NCI-H526 treated with DMSO at 0.1 percent for 48 hours (cell line): Measurements from ENCODE around the gene ZNF135.

Source experiments
- DNase-seq: peaks from one replicate; lab custom pipeline; 2025; lab: John Stamatoyannopoulos, UW

The ZNF135 gene

DNA sequence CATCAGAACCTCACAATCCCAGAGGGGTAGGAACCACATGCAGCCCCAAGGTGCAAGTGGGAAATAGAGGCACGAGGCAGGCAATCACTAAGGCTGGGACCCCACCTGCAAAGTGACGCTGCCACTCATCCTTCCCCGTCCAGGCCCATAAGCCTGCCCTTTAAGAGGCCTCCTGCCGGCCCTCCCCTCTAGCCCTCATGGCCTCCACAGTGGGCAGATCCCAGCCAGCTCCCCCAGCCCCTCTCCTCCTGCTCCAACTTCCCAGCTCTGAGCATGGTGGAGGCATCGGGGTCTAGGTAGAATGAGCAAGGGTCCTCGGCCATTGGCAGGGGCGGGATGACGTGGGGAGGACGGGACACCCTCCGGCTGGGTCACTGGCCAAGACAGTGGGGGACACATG lies 36.2 kb downstream of the ZNF135 start:
- no peak for DNase-seq

DNA sequence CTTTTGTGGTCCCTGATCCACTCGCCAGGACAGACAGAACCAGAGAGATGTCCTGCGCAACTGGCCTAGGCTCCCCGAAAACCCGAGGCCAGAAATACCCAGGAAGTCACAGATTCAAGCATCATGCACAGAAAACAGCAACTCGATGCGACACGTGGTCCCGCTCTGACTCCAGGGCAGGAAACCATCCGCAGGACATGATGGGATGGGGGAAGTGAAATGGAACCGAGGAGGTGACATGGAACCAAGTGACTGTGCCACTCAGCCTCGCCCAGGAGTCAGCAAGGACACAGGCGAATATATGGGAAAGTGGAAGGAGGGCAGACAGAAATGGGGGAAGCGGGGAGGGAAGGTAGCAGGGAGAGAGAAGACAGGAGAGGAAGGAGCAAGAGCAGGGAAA lies 37.8 kb downstream of the ZNF135 start:
- no peak for DNase-seq

DNA sequence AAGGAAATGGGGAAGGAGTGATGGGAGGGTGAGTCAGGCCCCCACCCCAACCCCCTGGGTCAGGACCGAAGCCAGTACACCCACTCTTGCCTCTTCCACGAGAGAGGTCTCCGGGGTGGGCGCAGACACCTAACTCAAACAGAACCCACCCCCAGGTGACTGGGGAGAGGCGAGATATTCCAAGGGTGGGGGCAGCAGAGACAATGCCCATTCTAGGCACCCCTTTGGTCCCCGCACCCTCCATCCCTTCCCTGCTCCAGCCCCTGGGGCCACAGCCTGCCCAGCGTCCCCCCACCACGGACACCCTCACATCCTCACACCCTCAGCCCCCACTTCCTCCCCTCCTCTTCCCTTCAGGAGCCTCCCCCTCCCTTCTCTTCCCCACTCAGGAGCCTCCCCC lies 38.3 kb downstream of the ZNF135 start:
- no peak for DNase-seq

DNA sequence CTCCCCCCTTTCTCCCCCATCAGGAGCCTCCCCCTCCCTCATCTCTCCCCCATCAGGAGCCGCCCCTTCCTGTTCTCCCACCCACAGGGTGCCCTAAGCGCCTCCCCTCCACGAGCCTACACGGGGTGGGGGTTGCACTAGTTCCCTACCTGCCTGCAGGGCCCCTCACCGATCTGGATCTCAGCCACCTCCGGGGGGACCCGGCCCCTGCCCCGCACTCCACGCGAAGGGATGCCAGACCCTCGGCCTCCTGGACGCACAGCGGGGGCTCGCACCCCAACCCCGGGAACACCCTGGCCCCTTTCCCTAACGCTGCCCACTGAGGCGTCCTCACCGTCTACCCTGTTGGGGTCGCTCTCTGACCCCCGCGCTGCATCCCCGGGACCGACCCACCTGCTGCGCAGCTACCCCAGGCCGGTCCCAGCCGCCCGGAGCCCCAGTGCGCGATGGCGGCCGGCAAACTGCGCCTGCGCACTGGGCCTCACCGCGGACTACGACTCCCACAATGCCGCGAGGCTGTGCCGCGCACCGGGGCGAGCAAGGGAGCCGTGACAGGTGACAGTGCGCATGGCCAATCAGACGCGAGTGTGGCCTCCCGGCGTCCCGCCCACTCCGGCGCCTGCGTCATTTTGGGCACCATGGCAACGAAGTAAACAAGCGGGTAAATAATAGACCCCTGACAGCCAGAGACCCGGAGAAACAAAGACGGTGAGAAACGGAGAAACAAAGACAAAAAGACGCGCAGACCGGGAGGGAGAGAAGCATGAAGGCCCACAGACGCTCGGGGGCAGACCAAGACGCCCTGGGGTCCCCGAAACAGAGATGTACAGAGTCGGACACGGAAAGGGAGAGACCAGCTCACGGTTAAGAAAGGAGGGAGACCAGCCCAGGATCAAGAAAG lies 38.9 kb downstream of the ZNF135 start, which contains the start of gene ZSCAN18:
ZSCAN18 (minus strand) TSS at position 451 of the 901 bp plus-strand sequence. CDS start 7,964 bp downstream, outside the sequence.
- DNase-seq, result peak; percentile 85

DNA sequence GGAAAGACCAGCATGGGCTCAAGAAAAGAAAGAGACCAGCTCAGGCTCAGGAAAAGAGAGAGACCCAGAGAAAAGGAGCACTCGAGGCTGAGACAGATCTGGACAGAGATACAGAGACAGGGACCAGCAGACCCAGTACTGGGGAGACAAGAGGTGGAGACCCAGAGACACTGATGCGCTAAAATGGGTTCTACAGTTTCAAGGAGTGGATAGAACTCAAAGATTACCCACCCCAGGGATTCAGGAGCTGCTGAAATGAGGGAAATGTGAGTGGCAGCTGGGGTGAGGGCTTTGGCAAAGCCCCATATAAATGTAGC lies 39.6 kb downstream of the ZNF135 start:
- no peak for DNase-seq

DNA sequence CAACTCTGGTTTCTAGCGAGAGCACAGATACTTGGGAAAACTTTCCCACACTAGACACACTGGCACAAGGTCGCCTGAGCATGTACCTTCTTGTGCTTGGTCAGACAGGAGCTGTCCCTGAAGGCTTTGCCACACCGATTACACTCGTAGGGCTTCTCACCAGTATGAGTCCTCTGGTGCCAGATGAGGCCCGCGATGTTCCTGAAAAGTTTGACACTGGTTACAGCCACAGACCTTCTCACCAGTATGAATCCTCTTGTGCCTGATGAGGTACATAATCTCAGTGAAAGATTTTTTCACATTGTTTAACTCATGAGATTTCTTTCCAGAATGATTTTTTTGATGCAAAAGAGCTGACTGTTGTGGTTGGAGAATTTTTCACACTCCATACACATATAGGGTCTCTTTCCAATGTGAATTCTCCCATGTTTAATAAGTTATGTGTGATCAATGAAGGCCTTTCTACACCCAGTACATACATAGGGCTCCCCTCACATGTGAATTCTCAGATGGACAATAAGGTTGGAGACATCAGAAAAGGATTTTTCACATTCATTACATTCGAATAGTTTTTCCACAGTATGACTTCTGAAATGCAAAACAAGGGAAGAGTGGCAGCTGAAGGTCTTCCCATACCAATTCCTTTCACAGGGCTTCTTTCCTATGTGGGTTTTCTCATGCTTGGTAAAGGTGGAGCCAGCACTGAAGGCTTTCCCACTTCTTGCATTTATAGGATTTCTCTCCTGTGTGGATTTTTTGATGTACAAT lies 48.9 kb downstream of the ZNF135 start:
- no peak for DNase-seq

DNA sequence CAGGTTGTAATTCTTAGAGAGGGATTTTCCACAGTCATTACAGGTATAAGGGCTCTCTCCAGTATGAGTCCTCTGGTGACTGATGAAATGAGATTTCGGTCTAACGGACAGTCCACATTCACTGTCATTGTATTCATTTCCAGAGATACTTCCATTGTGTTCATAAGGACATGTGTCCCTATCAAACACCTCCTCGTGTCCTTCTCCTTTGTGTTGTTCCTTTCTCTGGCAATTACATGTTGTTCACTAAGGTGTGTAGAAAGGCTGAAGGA lies 49.4 kb downstream of the ZNF135 start:
- no peak for DNase-seq

DNA sequence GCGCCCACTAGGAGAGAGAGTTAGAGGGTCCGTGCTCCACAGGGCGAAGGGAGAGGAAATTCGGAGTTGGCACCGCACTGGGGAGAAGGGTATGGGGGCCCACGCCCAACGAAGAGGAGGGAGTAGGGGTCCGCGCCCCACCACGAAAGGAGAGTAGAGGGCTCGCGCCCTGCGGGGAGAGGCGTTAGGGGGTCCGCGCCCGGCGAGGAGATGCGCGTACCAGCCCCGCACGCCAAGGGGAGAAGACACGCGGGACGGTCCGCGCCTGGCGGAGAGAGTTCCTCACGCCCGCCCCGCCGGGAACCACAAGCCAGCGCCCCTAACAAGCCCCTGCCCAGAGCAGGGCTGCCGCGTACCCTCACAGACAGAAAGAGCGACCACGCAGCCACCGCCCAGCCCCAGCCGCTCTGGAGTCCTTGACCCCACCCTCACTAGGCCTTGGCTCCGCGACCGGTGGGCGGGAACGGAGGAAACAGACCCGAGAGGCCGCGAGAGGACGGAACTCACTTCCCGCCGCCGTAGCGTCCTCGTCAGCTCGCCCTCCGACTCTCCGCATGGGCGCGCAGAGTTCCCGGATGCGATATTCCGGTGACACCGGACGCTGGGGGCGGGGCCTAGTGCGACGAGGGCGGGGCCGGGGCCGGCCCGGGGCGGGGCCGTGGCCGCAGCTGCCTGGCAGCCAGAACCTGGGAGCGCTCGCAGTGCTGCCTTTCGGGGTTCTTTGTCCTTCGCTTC lies 58.9 kb downstream of the ZNF135 start:
- DNase-seq, result no peak

DNA sequence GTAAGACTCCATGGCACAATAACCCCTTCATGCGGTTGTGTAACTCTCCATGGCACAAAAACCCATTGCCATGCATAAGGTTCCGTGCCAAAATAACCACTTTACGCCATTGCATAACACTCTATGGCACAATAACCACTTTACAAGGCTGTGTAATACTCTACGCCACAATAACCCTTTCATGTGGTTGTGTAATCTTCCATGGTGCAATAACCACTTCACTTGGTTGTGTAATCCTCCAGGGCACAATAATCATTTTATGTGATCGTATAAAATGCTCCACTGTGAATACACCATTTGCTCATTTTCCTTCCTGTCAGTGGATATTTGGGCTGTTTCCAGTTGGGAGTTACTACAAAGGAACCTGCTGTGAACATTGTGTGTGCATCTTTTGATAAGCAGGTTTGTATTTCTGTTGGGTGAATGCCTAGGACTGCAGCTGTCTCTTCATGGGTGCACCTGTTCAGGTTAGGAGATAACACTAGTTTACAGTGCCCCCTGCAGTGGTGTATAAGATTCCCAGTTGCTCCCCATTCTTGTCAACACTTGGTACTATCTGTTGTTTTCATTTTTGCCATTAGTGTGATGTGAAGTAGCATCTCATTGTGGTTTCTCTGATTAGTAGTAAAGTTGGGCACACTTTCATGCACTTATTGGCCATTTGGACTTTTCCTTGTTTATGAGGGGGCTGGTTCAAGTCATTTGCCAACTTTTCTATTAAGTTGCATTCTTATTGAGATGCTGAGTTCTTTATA lies 60.1 kb downstream of the ZNF135 start:
- no peak for DNase-seq
